Activated CD8-positive, alpha-beta memory T cell treated with anti-CD3 and anti-CD28 coated beads for 48 hours (primary cell): ENCODE measurements around the gene PRKCQ.
"Not testable (repeated sequence)": the region's sequence is repeated elsewhere in the genome, so short reads cannot be mapped to it uniquely, and the experiment has no call there.

ENCODE experiments used
- DNase-seq, 3 experiments: peaks; one replicate each; pipeline ENCODE4 v3.0.0-alpha.2; 2020; ENCODE audit warnings: low read depth in 2 of 3, low spot score in 2 of 3

Gene PRKCQ

DNA sequence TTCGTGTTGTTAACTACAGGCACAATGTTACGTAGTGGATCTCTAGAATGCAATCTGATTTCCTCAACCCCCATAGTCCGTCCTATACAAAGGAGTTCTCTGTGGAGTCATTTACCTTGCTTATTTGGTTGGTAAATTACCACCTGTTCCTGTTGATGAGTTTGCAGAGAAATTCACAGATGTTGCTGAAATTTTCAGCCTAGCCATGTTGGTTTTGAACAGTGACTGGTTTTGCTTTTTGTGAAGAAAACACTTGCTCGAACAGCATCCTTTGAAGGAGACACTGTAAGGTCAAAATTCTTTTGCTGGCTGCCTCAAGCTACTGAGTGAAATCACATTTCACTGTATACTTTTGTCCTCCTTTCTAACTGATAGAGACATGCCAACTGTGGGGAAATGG lies 15.4 kb upstream of the PRKCQ start:
- DNase-seq: no peak

DNA sequence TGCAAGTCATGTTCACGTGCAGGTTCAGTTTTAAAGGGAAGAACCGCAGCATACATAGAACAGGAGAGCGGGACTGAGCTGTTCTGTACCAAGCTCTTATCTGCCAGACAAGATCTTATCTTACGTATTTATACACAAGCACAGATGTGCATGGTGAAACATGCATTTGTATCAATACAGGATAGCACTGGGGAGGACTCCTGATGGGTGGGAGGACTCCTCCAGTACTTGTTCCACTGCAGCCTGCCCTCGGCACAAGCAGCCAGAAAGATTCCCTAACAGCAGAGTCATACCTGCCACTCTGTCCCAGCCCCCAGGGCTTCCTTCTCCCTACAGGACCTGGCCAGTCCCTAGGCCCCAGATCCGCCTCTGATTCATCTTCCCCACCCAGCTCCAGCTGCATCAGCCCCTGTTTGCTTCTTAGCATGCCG lies 13.2 kb upstream of the PRKCQ start:
- DNase-seq: no peak

DNA sequence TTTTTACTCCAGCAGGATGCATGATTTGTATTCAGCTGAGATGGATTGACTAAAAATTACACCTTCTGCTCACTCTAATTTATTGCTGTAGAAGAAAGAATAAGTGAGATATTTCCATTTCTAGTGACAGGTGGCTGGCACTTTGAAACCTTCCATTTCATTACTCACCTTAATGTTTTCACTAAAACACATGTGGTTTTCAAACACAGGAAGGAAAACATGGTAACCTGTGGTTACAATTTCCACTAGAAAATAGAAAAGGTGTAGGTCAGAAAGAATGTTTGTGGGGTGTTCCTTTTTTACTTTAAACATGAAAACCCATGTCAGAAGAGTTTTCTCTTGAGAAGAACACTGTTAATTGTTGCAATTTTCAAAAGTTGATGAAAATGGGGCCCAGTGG lies 12.0 kb upstream of the PRKCQ start:
- DNase-seq: no peak

DNA sequence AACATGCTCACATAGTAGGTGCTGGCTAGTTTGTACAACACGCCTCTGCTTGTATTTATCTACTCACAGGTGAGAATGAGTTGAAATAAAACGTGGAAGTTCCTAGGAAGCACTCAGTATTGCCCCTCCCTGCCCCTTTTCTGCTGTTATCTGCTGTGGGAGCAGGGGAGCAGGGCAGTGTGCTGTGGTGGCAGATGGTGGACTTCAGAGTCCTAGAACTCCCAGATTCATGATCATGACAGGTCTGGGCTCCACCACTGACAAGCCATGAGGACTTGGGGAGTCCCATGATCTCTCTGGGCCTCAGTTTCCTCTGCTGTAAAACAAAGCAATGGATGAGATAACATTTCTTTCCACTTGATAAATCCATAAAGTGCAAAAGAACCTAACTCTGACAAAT lies 11.6 kb upstream of the PRKCQ start:
- no peak for DNase-seq

DNA sequence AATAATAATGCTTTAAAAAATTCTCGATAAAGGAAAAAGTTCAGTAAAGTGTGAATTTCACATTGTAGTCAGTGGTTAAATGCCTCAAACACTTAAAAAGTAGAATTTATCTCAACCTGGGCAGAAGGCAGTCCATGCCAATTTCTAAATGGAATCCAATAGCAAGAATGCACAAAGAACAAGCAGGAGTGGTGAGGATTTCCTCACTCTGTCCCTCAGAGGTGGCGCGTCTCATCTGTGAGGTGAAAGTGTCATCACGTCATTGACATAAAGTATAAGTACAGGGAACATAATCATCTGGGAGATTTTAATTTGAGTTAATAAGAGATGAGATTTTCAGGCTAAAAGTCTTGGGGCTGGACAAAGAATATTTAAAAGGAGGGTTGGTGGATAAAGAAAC lies 10.0 kb upstream of the PRKCQ start:
- DNase-seq: no peak

DNA sequence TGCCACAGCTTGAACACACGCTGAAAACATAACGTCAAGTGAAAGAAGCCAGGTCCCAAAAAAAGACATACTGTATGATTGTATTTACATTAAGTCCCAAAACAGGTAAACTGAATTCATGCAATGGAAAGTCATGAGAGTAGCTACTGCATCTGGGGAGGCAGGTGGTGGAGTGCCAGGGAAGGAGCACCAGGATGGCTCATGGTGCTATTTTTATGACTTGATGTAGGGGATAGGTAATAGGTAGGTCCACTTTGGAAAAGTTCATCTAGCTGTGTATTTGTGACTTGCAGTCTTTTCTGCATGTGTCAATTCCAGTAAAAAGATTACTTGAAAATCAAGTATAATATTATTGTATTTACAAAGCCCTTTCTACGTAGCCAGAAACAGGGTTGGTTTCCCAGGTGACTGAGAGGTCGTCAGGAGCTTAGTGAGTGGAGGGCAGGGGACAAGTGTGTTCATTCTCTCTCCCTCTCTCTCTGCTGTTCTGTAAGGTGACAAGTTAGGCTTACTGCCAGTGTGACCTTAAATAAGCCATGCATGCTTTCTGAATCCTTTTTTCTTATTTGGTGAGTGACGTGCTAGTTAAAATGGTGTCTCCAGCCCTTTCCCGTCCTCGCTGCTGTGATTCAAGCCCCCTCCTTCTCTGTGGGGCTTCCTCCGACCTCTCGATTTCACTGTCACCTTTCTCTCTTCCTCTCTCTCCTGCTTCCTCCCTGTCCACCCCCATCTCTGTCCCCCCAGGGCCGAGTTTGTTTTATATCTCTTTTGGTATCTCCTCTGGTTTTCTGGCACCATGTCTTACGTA lies 9.4 kb upstream of the PRKCQ start:
- DNase-seq: no peak

DNA sequence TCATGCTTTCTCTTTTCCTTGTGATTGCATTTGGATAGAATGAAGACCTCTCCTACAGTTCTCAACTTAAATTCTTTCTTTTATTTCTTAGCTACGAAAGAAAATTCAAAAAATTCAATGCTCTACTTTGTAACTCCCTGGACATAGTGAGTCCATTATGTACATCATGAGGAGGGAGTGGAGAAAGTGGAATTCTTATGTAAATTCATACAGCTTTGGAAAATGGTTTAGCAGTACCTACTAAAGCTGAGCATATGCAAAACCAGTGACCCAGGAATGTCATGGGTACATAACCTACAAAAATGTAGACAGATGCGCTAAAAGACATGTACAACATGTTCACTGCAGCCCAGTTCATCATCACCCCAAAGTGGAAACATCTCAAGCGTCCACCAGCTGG lies 8.8 kb upstream of the PRKCQ start:
- no peak for DNase-seq

DNA sequence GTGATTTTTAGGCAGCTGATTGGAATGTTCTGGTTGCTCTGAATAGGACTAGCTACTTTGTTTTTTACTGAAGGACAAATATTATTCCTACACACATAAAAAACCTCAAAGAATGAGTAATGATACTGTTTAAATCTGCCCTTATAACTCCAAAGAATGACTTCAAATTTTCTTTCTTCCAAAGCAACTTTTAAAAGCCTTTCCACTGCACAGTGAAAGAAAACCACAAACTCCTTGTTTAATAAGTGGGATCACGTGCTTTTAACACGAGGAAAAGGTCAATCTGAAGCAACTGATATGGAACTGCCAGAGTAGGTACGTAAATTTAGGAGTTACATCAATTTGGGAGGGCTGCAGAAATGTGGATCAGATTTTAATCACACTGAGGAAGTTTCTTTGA lies 8.0 kb upstream of the PRKCQ start:
- DNase-seq: no peak

DNA sequence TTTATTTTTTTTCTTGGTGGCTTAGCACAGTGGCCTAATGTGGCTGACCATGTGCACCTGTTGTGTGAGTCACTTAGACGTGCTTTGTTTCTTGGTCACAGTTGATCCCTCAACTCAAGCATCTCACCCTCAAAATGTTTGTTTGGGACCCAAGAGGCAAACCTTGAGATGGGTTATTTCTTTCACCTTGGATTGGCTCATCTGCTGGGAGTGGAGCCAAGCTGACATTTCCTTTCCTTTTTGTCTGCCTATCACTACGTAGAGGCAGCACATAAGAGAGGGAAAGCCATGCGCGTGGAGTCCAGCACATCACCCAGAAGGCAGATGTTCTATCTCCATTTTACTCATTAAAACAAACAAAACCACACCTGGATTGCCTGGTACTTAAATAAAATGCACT lies 6.4 kb upstream of the PRKCQ start:
- DNase-seq: no peak

DNA sequence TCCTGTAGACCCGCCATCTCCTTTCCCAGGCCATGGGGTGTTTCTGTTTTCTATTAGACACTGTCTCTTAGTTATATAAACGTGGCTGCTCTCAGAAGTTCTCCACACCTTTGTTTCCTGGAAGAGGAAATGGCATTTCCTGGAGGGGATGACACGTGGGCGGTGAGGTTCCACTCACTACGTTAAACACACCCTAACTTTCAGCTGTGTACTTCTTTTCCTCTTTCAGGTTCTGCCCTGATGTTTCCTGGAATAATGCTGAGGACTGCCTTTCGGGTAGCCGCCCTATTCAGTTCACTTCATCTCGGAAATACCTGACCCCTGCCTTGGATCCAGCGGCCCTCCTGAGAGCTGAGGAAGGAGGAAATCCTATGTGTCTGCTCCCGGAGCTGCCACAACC lies 3.4 kb upstream of the PRKCQ start:
- peak in 1 of 3 experiments; percentile 66 for DNase-seq

DNA sequence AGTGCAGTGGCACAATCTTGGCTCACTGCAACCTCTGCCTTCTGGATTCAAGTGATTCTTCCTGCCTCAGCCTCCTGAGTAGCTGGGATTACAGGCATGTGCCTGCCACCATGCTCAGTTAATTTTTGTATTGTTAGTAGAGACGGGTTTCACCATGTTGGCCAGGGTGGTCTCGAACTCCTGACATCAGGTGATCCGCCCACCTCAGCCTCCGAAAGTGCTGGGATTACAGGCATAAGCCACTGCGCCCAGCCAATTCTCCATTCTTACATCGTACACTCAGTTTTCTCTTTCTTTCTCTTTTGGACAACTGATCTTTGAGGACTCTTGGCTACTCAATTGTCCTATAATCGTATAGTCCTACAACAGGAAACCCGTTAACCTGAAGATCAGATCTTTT lies 2.8 kb upstream of the PRKCQ start:
- not testable (repeated sequence) for DNase-seq

DNA sequence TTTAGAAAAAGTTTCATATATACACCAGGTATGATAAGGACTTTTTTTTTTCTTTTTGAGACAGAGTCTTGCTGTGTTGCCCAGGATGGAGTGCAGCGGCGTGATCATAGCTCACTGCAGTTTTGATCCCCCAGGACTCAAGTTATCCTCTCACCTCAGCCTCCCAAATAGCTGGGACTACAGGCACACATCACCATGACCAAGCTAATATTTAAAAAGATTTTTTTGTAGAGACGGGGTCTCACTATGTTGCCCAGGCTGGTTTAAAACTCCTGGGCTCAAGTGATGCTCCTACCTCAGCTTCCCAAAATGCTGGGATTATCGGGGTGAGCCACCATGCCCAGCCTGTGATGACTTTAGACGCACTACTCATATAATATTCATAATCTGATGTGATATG lies 2.2 kb upstream of the PRKCQ start:
- DNase-seq: no peak

DNA sequence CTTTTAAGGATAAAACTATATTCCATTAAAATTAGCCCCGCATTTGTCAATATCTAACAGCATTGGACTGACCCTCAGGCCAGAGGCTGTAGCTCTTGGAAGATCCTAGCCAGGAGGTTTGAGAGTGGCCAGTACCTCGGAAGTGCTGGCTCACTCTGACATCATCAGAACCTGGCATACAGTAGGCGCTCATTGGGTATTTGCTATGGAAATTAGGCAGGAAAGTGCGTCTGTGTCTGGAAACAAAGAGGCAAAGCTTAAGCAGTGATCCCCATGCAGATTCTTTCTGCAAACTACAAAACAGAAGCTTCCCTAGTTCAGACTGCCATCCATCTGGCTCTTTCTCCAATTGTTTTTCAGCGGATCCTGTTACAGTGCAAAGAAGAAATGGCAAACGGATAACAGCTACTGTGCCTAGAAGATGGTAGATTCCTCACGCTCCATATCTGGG lies 1.7 kb upstream of the PRKCQ start:
- no peak for DNase-seq

DNA sequence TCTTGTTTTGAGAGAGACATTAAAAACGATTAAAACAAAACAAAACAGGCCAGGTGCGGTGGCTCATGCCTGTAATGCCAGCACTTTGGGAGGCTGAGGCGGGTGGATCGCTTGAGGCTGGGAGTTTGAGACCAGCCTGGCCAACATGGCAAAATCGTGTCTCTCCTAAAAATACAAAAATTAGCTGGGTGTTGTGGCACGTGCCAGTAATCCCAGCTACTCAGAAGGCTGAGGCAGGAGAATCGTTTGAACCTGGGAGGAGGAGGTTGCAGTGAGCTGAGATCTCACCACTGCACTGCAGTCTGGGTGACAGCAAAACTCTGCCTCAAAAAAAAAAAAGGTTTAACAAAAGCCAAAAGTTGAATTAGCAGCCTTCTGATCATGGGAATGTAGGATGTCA lies 1.1 kb upstream of the PRKCQ start:
- not testable (repeated sequence) for DNase-seq

DNA sequence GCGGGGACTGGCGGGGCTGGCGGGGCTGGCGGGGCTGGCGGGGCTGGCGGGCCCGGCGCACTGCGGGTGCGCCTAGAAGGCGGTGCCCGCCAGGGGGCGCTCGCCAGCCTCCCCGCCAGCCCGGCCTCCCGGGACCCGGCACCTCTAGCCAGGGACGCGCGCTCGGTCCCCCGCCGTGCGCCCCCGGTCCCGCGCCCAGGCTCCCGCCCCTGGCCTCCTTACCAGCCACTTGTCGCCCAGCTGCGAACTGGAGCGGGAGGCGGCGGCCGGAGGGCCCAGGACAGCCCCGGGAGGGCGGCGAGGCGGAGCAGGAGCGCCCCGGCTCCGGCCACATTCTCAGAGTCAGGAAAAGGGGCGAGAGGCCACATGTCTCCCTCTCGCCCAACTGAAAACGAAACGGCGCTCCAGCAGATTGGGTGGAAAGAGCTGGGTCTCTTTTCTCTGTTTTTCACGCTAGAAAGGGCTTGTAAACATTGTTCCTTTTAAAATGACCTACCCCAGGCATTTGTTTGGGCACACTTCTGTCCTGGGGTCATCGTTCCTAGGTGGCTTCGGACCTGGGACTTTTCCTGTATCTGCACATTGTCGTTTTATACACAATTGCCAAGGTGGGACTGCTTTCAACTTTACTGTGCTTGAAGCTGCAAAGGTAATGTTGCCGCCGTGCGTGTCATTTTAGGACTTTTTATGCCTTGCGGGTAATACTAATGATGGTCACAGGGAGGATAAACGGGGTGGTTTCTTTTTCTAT lies 378 bp upstream of the PRKCQ start:
- peak; percentile 76 to 79 (median 78) for DNase-seq

DNA sequence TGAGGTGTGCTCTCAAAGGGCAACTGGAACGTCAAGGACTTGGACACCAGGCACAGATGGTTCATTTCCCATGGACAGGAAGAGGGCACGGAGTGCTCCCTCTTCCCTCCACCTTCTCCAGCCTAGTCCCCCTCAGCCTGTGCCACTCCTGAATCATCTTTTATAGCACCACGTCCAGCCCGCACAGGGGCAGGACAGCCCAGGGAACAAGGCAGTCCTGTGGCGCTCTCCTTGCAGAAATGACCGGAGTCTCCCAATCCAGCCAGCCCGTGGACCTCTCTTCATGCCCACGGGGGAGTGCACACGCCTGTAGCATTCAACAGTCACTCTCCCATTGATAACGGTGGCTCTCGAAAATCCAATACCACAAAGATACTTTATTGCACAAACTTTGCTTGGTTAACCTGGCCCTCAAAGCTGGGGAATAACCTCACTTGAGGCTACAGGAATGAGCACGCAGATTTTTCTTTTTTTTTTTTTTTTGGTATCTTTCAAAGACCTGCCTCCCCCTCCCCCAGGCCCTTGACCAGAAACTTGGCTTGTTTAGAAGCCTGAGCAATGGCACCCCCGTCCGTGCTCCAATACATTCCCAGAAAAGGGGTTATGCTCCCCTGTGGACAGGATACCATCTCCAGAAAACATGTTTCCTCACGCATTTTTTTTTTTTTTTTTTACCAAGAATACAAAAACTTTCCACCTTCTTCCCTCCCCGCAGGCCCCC lies 733 bp downstream of the PRKCQ start:
- DNase-seq: no peak

DNA sequence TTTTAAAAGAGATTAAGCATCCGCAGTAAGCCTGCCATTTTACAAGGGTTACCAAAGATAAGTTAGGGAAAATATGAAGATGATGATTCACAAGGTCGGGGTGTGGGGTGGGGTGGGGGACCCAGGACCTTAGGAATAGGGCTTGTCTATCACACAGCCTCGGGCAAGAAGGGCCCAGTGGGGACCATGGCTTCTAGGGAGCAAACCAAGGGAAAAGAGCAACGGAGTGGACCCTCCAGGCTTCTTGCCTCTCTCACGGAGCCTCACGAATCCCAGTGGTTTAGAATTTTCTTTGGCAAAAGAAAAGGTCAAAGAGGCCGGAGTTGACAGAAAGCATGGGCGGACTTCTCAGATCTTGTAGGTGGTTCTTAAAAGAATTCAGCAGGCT lies 1.3 kb downstream of the PRKCQ start:
- no peak for DNase-seq

DNA sequence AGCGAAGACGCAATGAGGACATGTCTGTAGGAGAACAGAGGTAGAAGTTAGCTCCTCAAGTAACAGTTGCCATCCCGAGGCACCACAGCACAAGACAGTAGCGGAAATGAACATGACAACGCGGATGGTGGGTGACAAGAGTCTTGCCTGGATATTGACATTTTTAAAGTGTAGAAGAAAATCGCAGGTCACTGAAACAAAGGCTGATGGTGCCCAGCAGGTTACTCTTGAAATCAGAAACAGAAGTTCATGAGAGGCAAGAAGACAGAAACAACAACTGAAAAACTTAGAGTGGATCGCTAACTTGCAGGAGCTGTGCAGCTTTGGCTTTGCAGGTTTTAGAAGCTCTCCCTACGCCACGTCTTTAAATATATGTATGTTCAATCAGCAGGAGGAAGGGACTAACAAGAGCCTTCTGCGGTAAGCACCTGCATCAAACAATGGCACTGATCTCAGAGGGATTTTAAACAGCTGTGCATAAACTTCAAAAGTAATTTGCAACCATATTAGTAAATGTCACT lies 1.8 kb downstream of the PRKCQ start:
- no peak for DNase-seq

DNA sequence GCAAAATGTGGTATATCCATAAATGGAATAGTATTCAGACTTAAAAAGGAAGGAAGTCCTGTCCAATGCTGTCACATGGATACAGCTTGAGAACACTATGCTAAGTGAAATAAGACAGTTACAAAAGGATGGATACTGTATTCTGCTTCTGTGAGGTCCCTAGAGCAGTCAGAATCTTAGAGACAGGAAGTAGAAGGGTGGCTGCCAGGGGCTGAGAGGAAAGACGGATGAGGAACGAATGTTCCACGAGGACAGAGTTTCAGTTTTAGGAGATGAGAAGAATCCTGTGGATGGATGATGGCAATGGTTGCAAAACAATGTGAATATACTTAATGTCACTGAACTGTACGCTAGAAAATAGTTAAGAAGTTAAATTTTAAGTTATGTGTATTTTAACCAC lies 3.8 kb downstream of the PRKCQ start:
- DNase-seq: no peak

DNA sequence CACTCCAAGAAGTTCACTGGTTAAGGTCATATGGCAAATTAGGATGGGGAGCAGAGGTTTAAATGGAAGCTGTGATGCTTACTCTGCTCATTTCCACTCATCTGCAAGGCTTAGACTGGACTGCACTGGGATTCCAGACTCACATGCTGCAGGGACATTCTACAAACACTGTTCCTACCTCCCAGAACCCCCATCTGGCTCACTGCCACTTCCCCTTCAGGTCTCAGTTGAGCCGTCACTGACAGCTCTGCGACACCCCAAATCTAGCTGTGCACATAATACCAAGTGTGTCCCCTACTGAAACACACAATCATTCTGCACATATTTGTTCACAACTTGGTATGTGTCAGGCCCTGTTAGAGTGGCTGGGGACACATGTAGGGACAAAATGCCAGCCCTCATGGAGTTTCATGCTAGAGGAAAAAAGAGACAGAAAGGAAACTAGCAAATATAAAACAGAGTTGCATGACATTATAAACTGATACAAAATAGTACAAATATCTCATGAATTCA lies 5.4 kb downstream of the PRKCQ start:
- no peak for DNase-seq

DNA sequence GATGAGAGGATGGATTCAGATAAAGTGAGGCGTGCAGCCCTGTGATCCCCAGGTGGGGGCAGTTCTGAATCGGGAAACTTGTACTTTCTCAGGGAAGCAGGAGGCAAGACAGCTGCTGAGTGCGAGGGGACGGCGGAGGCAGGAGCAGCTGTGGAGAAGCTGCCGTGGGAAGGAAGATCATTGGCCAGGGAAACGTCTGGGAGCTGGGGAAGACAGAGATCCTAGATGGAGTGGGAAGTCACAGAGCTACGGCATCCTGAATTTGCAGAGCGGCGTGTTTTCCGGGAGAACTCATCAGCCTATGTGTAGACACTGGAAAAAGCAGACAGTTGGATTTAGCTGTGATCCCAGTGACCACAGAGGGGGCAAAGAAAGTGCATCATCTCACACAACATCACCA lies 9.2 kb downstream of the PRKCQ start:
- DNase-seq: no peak

DNA sequence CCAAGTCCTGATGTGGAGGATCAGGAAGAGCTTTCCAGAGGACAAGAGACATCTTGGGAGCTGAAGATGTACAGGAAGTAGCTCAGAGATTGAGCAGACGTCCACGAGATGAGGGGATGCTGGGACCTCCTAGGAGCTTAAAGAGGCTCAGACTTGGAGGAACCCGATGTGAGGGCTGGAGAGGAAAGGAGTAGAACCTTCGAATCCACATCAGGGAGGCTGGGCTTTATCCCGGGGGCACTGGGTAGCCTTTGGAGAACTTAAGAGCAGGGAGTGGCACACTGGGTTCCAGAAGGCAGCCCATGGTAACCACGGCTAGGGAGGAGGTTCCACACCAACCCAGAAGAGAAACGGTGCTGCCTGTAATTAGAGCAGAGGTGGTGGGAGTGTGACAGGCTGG lies 10.8 kb downstream of the PRKCQ start:
- DNase-seq: no peak
